ENCODE data around the gene STOML2. TPM values are rescaled to one million over a fixed set of nuclear protein-coding genes. Genes with fewer than 3 reads are reported as not detected.

The STOML2 gene
- total RNA-seq, 2 experiments from 2014 or later: 104 to 108 TPM

DNA sequence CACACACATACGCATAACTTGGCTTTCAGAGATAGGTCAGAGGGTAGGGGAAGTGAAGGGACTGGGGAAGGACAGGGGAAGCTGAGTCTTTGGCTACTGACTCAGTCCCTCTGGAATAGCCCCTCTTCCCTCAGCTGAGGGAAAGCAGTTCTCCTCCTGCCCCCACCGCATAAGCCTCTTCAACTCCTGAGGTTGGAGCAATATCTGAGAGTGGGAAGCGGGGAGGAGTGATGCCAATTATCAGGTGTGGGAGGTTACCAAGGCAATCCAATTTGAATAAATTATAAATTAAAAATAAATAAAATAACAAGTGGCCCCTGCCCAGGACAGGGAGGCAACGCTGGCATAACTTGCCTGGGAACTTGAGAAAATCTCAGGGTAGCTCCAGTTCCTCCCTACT lies 1.7 kb upstream of the STOML2 start:
- POLR2A ChIA-PET: no interaction called here
- H3K4me1 Mint-ChIP-seq: peaks cover 46% of the 10 kb centered on the region
- no peak overlapping the region for H3K27ac Mint-ChIP-seq
- no peak overlapping the region for H3K4me3 Mint-ChIP-seq
- no peaks in the 10 kb centered on the region for H3K27me3 Mint-ChIP-seq
- DNase-seq: no peak
- no peaks in the 10 kb centered on the region for H3K9me3 Mint-ChIP-seq
- CTCF ChIA-PET: interaction anchor here (2.5 to 6.6 kb wide), 2 partner anchors 11 to 25 kb away, joined by 19 to 39 read pairs; partner anchors contain the start of genes ATOSB and FANCG
- peaks cover 41% of the 10 kb centered on the region for H3K36me3 Mint-ChIP-seq (ENCODE audit: low read depth)

DNA sequence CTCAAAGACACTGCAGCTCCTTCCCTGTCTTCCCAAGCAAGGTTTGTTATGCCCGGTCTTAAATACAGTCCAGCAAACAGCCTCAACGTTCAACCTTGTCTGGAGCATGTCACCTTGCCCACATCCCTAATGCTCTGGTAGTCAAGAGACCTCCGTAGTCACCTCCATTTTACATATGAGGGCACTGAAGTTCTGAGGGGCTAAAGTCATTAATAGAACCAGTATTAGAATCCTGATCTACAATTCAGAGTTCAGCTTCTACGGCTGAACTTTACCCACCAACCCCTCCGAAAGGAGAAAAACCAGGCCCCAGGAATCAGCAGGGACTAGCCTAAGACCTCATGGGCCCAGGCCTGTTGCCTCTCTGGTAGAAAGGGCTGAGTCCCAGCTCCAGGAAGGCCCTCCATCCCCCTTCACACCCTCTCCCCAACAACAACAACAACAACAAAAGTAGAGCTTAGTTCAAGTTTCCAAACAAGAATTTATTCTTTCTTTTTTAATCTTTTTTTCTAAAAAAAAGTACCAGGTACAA lies 795 bp upstream of the STOML2 start:
- CTCF ChIA-PET: interaction anchor here (0.9 to 6.6 kb wide), 3 partner anchors 8 to 25 kb away, joined by 3 to 39 read pairs (median 19); partner anchors contain the start of genes ATOSB and FANCG

GRCh38 chr9:35102465-35102768 lies 514 bp downstream of the STOML2 start:
- H3K9me3 Mint-ChIP-seq: no peaks in the 10 kb centered on the region
- H3K27me3 Mint-ChIP-seq: no peaks in the 10 kb centered on the region
- ChIA-PET POLR2A (interaction anchor here (1.1 kb wide), 1 partner anchor 9 kb away, joined by 6 read pairs; no protein-coding TSS in a partner anchor), CTCF (interaction anchor here (6.6 kb wide), 1 partner anchor 13 kb away, joined by 39 read pairs; the partner anchor contains the start of gene ATOSB)
- peaks cover 46% of the 10 kb centered on the region for H3K4me1 Mint-ChIP-seq
- peak; percentile 29 for DNase-seq
- peak overlapping the region; percentile 93 for H3K27ac Mint-ChIP-seq
- peak overlapping the region; percentile 98 for H3K4me3 Mint-ChIP-seq
- peaks cover 39% of the 10 kb centered on the region for H3K36me3 Mint-ChIP-seq (ENCODE audit: low read depth)

More for the DNA sequence above, 795 bp upstream of the STOML2 start:
- Mint-ChIP-seq H3K4me1 (peaks cover 42% of the 10 kb centered on the region), H3K36me3 (ENCODE audit: low read depth) (peaks cover 44% of the 10 kb centered on the region), H3K27me3 (no peaks in the 10 kb centered on the region), H3K4me3 (peak overlapping the region; percentile 98), H3K27ac (peak overlapping the region; percentile 93), H3K9me3 (no peaks in the 10 kb centered on the region)
- POLR2A ChIA-PET: interaction anchor here (1.1 kb wide), 1 partner anchor 8 kb away, joined by 6 read pairs; no protein-coding TSS in a partner anchor
- no peak for DNase-seq

- ChIA-PET CTCF (interaction anchor here (1.2 to 7.6 kb wide), 7 partner anchors 9 to 198 kb away, joined by 3 to 95 read pairs (median 10); partner anchors contain the start of genes FANCG and VCP), POLR2A (no interaction called here)
- Mint-ChIP-seq H3K27me3 (no peaks in the 10 kb centered on the region), H3K27ac (peak overlapping the region; percentile 55), H3K9me3 (no peaks in the 10 kb centered on the region), H3K4me1 (peaks cover 62% of the 10 kb centered on the region), H3K36me3 (ENCODE audit: low read depth) (peaks cover 31% of the 10 kb centered on the region), H3K4me3 (peak overlapping the region; percentile 20)
- DNase-seq: no peak
Observed at GRCh38 chr9:35097573-35097972, 5.4 kb downstream of the STOML2 start.

DNA sequence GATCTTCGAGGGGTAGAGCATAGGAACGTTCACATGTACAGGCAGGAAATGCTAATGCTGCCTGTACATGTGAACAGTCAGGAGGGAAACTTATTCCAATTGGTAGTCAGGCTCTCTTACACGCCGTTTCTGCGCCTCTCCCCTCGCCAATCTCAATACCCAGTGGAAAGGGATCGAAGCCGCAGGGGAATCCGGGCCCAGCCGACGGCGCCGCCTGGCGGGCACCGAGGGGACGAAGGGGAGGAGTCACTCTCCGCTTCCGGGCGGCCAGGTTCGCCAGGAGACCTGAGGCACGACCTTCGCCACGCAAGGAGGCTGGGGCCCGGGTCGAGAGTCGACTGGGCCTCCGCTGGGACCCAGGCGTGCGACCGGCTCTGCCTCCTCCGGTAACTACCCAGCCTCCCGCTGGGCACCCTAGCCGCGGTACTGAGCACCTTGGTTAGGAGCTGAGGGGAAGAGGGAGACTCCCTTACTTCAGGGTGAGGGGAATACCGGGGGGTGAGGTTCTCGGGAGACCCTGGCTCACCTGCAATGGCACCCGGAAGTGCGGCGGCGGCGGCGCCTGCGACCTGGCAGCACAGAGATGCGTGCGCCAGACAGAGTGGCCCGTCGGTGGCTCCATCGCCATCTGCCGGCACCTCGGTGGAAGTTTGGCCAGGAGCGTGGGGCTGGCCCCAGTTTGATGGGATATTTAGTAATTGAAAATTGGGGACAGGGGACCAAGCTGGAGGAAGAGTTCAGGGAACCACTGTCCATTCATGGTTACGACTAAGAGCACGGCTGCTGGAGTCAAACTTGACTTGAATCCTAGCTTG lies 6.7 kb downstream of the STOML2 start, which contains the start of gene PIGO:
Gene PIGO, minus strand, starts transcription at position 557 of the 815 bp plus-strand sequence. CDS start 1,026 bp downstream, outside the sequence.
- Mint-ChIP-seq H3K4me3 (peak within 1 kb of the TSS; percentile 87), H3K27me3 (no peaks in the 10 kb centered on the region), H3K36me3 (ENCODE audit: low read depth) (peaks cover 33% of the 10 kb centered on the region), H3K4me1 (peaks cover 53% of the 10 kb centered on the region), H3K9me3 (no peaks in the 10 kb centered on the region), H3K27ac (peak within 1 kb of the TSS; percentile 92)
- DNase-seq: peak; percentile 91
- CTCF ChIA-PET: interaction anchor here (0.6 to 7.6 kb wide), 14 partner anchors 9 to 1941 kb away, joined by 3 to 95 read pairs (median 5); partner anchors contain the start of genes ATOSB, FANCG and VCP
- POLR2A ChIA-PET: interaction anchor here (0.8 kb wide), 1 partner anchor 196 kb away, joined by 3 read pairs; no protein-coding TSS in a partner anchor

GRCh38 chr9:35091536-35091935 lies 11.4 kb downstream of the STOML2 start:
- no peak for DNase-seq
- CTCF ChIA-PET: interaction anchor here (7.6 kb wide), 1 partner anchor 12 kb away, joined by 95 read pairs; the partner anchor contains the start of gene FANCG
- H3K36me3 Mint-ChIP-seq (ENCODE audit: low read depth): peaks cover 36% of the 10 kb centered on the region
- POLR2A ChIA-PET: no interaction called here
- H3K4me1 Mint-ChIP-seq: peaks cover 24% of the 10 kb centered on the region
- no peak overlapping the region for H3K27ac Mint-ChIP-seq
- H3K27me3 Mint-ChIP-seq: no peaks in the 10 kb centered on the region
- H3K4me3 Mint-ChIP-seq: no peak overlapping the region
- no peaks in the 10 kb centered on the region for H3K9me3 Mint-ChIP-seq

DNA sequence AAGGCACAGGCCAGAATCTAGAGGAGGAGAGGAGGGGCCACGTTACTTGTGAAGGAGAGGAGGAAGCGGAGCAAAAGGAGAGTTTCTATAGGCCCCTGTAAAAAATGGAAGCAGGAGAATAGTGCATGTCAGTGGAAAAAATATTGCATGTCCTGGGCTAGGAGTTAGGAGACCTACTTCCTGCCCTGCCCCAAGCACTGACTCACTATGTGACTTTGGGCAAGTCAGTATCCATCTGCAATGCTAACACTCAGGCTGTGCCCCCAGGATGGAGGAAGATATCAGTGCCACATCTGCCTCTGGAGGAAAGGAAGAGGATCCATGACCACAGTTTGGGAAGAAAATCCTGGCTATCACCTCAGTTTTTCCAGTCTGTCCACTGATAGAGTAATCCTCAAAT lies 13.5 kb downstream of the STOML2 start:
- ChIA-PET CTCF (no interaction called here), POLR2A (no interaction called here)
- Mint-ChIP-seq H3K36me3 (ENCODE audit: low read depth) (peaks cover 38% of the 10 kb centered on the region), H3K27ac (no peak overlapping the region), H3K9me3 (no peaks in the 10 kb centered on the region), H3K27me3 (no peaks in the 10 kb centered on the region), H3K4me1 (peaks cover 7% of the 10 kb centered on the region), H3K4me3 (no peak overlapping the region)
- no peak for DNase-seq

- POLR2A ChIA-PET: no interaction called here
- H3K4me3 Mint-ChIP-seq: no peak overlapping the region
- H3K27me3 Mint-ChIP-seq: no peaks in the 10 kb centered on the region
- no peak overlapping the region for H3K27ac Mint-ChIP-seq
- CTCF ChIA-PET: interaction anchor here (2.4 kb wide), 1 partner anchor 185 kb away, joined by 6 read pairs; no protein-coding TSS in a partner anchor
- peaks cover 3% of the 10 kb centered on the region for H3K4me1 Mint-ChIP-seq
- H3K36me3 Mint-ChIP-seq (ENCODE audit: low read depth): peaks cover 23% of the 10 kb centered on the region
- H3K9me3 Mint-ChIP-seq: no peaks in the 10 kb centered on the region
- DNase-seq: no peak
Observed at GRCh38 chr9:35085078-35085477, 17.9 kb downstream of the STOML2 start.

GRCh38 chr9:35079426-35080341 lies 23.2 kb downstream of the STOML2 start, which contains the start of gene FANCG:
FANCG (minus strand) TSS chr9:35079942; CDS start chr9:35079524, 418 bp downstream.
- ChIA-PET POLR2A (interaction anchor here (0.9 kb wide), 1 partner anchor 8 kb away, joined by 8 read pairs; no protein-coding TSS in a partner anchor), CTCF (interaction anchor here (0.9 to 8.1 kb wide), 11 partner anchors 8 to 377 kb away, joined by 3 to 95 read pairs (median 3); partner anchors contain the start of genes PIGO, STOML2 and VCP)
- no peaks in the 10 kb centered on the region for H3K27me3 Mint-ChIP-seq
- DNase-seq: peak; percentile 89
- peaks cover 40% of the 10 kb centered on the region for H3K4me1 Mint-ChIP-seq
- peaks cover 30% of the 10 kb centered on the region for H3K36me3 Mint-ChIP-seq (ENCODE audit: low read depth)
- H3K27ac Mint-ChIP-seq: peak within 1 kb of the TSS; percentile 99
- H3K4me3 Mint-ChIP-seq: peak within 1 kb of the TSS; percentile 97
- no peaks in the 10 kb centered on the region for H3K9me3 Mint-ChIP-seq

DNA sequence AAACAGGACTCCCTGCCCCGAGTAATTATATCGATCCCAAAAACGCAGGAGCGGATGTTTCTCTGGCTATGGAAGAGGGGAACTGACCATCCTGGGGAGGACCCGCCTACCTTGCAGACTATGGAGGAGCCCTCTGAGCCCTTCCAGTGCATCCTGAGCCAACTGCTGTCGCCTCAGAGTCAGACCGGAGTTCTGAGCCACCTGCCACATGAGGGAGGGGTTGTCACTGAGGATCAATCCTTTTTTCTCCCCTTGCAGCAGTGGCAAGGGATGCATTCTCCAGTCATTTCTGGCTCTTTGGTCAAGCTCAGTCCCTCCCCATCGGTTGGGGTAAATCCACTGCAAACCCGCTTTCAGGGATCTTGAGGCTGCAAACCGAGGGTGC lies 23.9 kb downstream of the STOML2 start:
- CTCF ChIA-PET: interaction anchor here (0.9 to 8.1 kb wide), 6 partner anchors 12 to 27 kb away, joined by 3 to 95 read pairs (median 6); partner anchors contain the start of genes PIGO and STOML2
- peak; percentile 26 for DNase-seq
- Mint-ChIP-seq H3K4me3 (peak overlapping the region; percentile 97), H3K27ac (peak overlapping the region; percentile 99), H3K27me3 (no peaks in the 10 kb centered on the region), H3K9me3 (no peaks in the 10 kb centered on the region), H3K4me1 (peaks cover 40% of the 10 kb centered on the region), H3K36me3 (ENCODE audit: low read depth) (peaks cover 36% of the 10 kb centered on the region)
- POLR2A ChIA-PET: no interaction called here

DNA sequence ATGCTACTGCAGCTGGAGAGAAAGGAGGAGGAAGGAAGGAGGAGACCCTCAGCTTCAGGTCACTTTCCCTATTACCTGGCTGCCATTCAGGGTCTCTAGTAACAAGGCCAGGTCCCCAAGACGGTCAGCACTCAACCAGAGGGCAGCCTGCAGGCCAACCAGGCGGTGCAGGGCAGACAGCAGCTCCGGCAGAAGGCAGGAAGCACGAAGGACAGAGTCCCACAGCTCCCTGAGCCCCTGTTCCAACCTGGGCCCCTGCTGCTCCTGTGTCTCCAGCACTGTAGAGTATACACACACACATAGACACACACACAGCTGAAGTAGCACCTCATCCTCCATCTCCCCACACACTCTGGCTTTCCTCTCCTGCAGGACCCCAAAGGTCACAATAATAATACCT lies 24.9 kb downstream of the STOML2 start:
- ChIA-PET CTCF (interaction anchor here (0.7 to 8.1 kb wide), 7 partner anchors 11 to 93 kb away, joined by 3 to 95 read pairs (median 3); partner anchors contain the start of genes ATOSB, PIGO and STOML2), POLR2A (no interaction called here)
- Mint-ChIP-seq H3K27me3 (no peaks in the 10 kb centered on the region), H3K9me3 (no peaks in the 10 kb centered on the region), H3K4me1 (peaks cover 46% of the 10 kb centered on the region), H3K27ac (peak overlapping the region; percentile 99), H3K4me3 (peak overlapping the region; percentile 97), H3K36me3 (ENCODE audit: low read depth) (peaks cover 42% of the 10 kb centered on the region)
- no peak for DNase-seq
